ENCODE results near the gene YIF1B. TPM values are rescaled to one million over a fixed set of nuclear protein-coding genes. Genes with fewer than 3 reads are reported as not detected.

The YIF1B gene
- total and polyA plus RNA-seq, 2 donors (not counting 3 experiments of a cell fraction or from before 2014, with no cell fraction given): 85.8 to 249 TPM

DNA sequence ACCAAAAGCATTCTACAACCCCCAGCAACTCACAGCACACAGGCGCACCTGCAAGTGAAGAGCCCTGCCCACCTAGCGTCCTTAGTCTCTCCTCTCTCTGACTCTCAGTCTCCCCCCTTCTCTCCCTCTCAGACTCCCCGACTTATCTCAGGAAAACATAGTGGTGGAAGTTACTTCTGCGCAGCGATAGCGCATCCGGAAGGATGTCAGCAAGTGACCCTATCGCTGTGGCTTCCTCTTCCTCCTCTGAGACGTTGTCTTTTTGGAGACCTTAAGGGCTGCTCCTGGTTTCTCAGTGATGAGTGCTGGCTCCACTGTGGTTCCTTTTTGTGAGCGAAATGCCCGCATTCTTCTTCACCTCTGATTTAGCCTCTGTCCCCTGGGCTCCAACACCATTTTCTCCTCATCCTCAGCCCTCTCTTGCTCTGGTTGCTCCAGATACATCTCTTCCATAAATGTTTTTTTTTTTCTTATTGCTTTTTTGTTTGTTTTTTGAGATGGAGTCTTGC, 1.4 kb upstream of the YIF1B start:
- no peak overlapping the region for H3K9ac ChIP-seq (replicated peaks; ENCODE audit: extremely low read depth, insufficient read depth, low read length)
- H3K4me2 ChIP-seq (ENCODE audit: insufficient read depth, low read length): peak overlapping the region; percentile 14
- no peaks in the 10 kb centered on the region for H3K36me3 ChIP-seq (ENCODE audit: control insufficient read depth in 2 of 2, extremely low read depth in 1 of 2, insufficient read depth in 2 of 2, low read length in 2 of 2)
- H2AFZ ChIP-seq (ENCODE audit: low read depth, low read length): peak overlapping the region; percentile 47
- no peaks in the 10 kb centered on the region for H3K27me3 ChIP-seq (ENCODE audit: control insufficient read depth in 2 of 2, insufficient read depth in 2 of 2, low read length in 2 of 2)
- intact Hi-C loops (cut with micrococcal nuclease) (loop anchor here (2.0 to 5.0 kb wide), 2 partner anchors 52 to 420 kb away; partner anchors contain the start of gene SPINT2), dilution Hi-C loops (cut with MboI; ENCODE audit: extremely low pct_ligation_motif_present, low sequenced_read_pairs) (no loop called here)
- FAIRE-seq (peak; percentile 84), DNase-seq (ENCODE audit: low read depth, low spot score) (peak; percentile 66)
- H3K4me1 ChIP-seq (ENCODE audit: control insufficient read depth, extremely low read depth, insufficient read depth, low read length): peaks cover 39% of the 10 kb centered on the region
- no peaks in the 10 kb centered on the region for H4K20me1 ChIP-seq (replicated peaks; ENCODE audit: control insufficient read depth, extremely low read depth, insufficient read depth, low read length)
- H3K79me2 ChIP-seq (ENCODE audit: control insufficient read depth, insufficient read depth, low read length): peaks cover 12% of the 10 kb centered on the region
- no peak overlapping the region for H3K27ac ChIP-seq (ENCODE audit: insufficient read depth, low read depth, low read length)
- H3K9me1 ChIP-seq (replicated peaks; ENCODE audit: control insufficient read depth, extremely low read depth, insufficient read depth, low read length): no peaks in the 10 kb centered on the region
- ChIA-PET POLR2A (no interaction called here), CTCF (no interaction called here)
- H3K9me3 ChIP-seq (replicated peaks; ENCODE audit: control insufficient read depth, insufficient read depth, low read length): no peaks in the 10 kb centered on the region
- TF ChIP-seq POLR2A (IDR thresholded peaks at IDR 0.05; ENCODE audit: low read depth, low read length) (peak; percentile 30), EZH2 (IDR thresholded peaks at IDR 0.05; ENCODE audit: borderline replicate concordance, low read depth, low read length, severe bottlenecking) (no peak), POLR2AphosphoS5 (IDR thresholded peaks at IDR 0.05; ENCODE audit: insufficient read depth, low read depth, low read length) (peak; percentile 39), FOS (IDR thresholded peaks at IDR 0.05; ENCODE audit: borderline replicate concordance, insufficient read depth, low read length) (no peak), GATA2 (IDR thresholded peaks at IDR 0.05; ENCODE audit: insufficient read depth, insufficient read length, low read depth, low read length) (peak; percentile 86)
- TF ChIP-seq, protein P1, sequence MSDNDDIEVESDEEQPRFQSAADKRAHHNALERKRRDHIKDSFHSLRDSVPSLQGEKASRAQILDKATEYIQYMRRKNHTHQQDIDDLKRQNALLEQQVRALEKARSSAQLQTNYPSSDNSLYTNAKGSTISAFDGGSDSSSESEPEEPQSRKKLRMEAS (IDR thresholded peaks at IDR 0.05; ENCODE audit: insufficient read depth, insufficient read length): no peak
- no TSS peak for BruUV-seq (replicated peaks)
- no peak overlapping the region for H3K4me3 ChIP-seq (replicated peaks in 1 of 3; ENCODE audit: insufficient read depth in 1 of 3, low read depth in 1 of 3, low read length in 3 of 3)

DNA sequence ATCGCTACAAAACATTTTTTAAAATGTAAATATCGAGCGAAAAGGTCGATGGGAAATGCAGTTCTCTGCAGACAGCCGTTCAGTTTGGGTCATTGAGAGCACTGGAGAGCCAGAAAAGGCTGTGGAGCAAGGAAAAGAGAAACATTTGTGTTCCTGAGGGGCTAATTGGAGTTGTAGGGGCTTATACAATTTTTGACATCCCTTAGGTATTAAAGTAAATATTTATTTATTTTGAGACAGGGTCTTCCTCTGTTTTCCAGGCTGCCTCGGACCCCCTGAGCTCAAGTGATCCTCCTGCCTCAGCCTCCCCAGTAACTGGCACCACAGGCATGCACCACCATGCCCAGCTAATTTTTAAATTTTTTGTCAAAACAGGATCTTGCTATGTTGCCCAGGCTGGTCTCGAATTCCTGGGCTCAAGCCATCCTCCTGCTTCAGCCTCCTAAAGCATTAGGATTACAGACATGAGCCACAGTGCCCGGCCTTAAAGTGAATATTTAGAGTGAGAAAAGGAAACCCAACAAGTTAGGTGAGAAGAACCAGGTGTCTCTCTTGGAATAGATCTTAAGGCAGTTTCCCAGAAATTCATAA, 825 bp upstream of the YIF1B start:
- Histone ChIP-seq H3K27ac (ENCODE audit: insufficient read depth, low read depth, low read length) (peak overlapping the region; percentile 47), H3K36me3 (ENCODE audit: control insufficient read depth in 2 of 2, extremely low read depth in 1 of 2, insufficient read depth in 2 of 2, low read length in 2 of 2) (no peaks in the 10 kb centered on the region), H2AFZ (ENCODE audit: low read depth, low read length) (peak overlapping the region; percentile 76), H3K9me1 (replicated peaks; ENCODE audit: control insufficient read depth, extremely low read depth, insufficient read depth, low read length) (no peaks in the 10 kb centered on the region), H3K4me1 (ENCODE audit: control insufficient read depth, extremely low read depth, insufficient read depth, low read length) (peaks cover 39% of the 10 kb centered on the region), H3K9me3 (replicated peaks; ENCODE audit: control insufficient read depth, insufficient read depth, low read length) (no peaks in the 10 kb centered on the region), H4K20me1 (replicated peaks; ENCODE audit: control insufficient read depth, extremely low read depth, insufficient read depth, low read length) (no peaks in the 10 kb centered on the region), H3K79me2 (ENCODE audit: control insufficient read depth, insufficient read depth, low read length) (peaks cover 12% of the 10 kb centered on the region), H3K4me3 (replicated peaks in 1 of 3; ENCODE audit: insufficient read depth in 1 of 3, low read depth in 1 of 3, low read length in 3 of 3) (peak overlapping the region in 1 of 3 experiments; percentile 5), H3K9ac (replicated peaks; ENCODE audit: extremely low read depth, insufficient read depth, low read length) (no peak overlapping the region), H3K4me2 (ENCODE audit: insufficient read depth, low read length) (peak overlapping the region; percentile 19), H3K27me3 (ENCODE audit: control insufficient read depth in 2 of 2, insufficient read depth in 2 of 2, low read length in 2 of 2) (no peaks in the 10 kb centered on the region)
- DNase-seq (ENCODE audit: low read depth, low spot score) (no peak), FAIRE-seq (no peak)
- ChIA-PET POLR2A (no interaction called here), CTCF (no interaction called here)
- TF ChIP-seq GATA2 (IDR thresholded peaks at IDR 0.05; ENCODE audit: insufficient read depth, insufficient read length, low read depth, low read length): no peak
- TF ChIP-seq, protein P2, sequence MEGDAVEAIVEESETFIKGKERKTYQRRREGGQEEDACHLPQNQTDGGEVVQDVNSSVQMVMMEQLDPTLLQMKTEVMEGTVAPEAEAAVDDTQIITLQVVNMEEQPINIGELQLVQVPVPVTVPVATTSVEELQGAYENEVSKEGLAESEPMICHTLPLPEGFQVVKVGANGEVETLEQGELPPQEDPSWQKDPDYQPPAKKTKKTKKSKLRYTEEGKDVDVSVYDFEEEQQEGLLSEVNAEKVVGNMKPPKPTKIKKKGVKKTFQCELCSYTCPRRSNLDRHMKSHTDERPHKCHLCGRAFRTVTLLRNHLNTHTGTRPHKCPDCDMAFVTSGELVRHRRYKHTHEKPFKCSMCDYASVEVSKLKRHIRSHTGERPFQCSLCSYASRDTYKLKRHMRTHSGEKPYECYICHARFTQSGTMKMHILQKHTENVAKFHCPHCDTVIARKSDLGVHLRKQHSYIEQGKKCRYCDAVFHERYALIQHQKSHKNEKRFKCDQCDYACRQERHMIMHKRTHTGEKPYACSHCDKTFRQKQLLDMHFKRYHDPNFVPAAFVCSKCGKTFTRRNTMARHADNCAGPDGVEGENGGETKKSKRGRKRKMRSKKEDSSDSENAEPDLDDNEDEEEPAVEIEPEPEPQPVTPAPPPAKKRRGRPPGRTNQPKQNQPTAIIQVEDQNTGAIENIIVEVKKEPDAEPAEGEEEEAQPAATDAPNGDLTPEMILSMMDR (IDR thresholded peaks at IDR 0.05; ENCODE audit: extremely low read depth in 1 of 2, insufficient read depth in 1 of 2, low read depth in 1 of 2, low read length in 2 of 2): no peak
- TF ChIP-seq FOS (IDR thresholded peaks at IDR 0.05; ENCODE audit: borderline replicate concordance, insufficient read depth, low read length): no peak
- TF ChIP-seq POLR2A (IDR thresholded peaks at IDR 0.05; ENCODE audit: low read depth, low read length): no peak
- no peak for TF ChIP-seq EZH2 (IDR thresholded peaks at IDR 0.05; ENCODE audit: borderline replicate concordance, low read depth, low read length, severe bottlenecking)
- no peak for TF ChIP-seq MYC (IDR thresholded peaks at IDR 0.05; ENCODE audit: low read depth, low read length)
- TF ChIP-seq, protein P1 (IDR thresholded peaks at IDR 0.05; ENCODE audit: insufficient read depth, insufficient read length): no peak
- no peak for TF ChIP-seq POLR2AphosphoS5 (IDR thresholded peaks at IDR 0.05; ENCODE audit: insufficient read depth, low read depth, low read length)
- no peak for TF ChIP-seq JUN (IDR thresholded peaks at IDR 0.05; ENCODE audit: borderline replicate concordance, insufficient read depth, insufficient read length, low read depth)
- dilution Hi-C loops (cut with MboI; ENCODE audit: extremely low pct_ligation_motif_present, low sequenced_read_pairs) (no loop called here), intact Hi-C loops (cut with micrococcal nuclease) (loop anchor here (1.0 to 5.0 kb wide), 5 partner anchors 11 to 419 kb away; partner anchors contain the start of genes CATSPERG and SPINT2)
- BruUV-seq (replicated peaks): no TSS peak
